HepG2 (cell line): Measurements from ENCODE around the gene IKBKE. TPM values are rescaled to one million over a fixed set of nuclear protein-coding genes. Genes with fewer than 3 reads are reported as not detected.
A peak's percentile ranks its signal among the peaks of the same experiment; 100 is the strongest.

Source experiments
- ATAC-seq: fragments of 200-7000 bp; cut with Tn5 transposase; 3 replicates; pipeline ENCODE4 v1.9.1; 2020; ENCODE audit warnings: mild to moderate bottlenecking, moderate library complexity
- BruUV-seq: library from RNA; stranded (reverse); fragments of 400-500 nt; replicated peaks from 2 replicates; lab custom pipeline; 2021; lab: Mats Ljungman, UMichigan
- CTCF ChIA-PET: fragments of 300-600 bp; formaldehyde crosslinking; extraction: SDS; loops from one replicate; lab custom pipeline; 2021; ENCODE audit warnings: low total read pairs, inconsistent platforms, low intra/inter-chr PET ratio; lab: Yijun Ruan, JAX
- POLR2A ChIA-PET: fragments of 350-600 bp; sonication (Branson Sonifier 250); formaldehyde crosslinking; loops from one replicate; lab custom pipeline; 2020; ENCODE audit warnings: antibody characterized with exemption, inconsistent platforms; lab: Yijun Ruan, JAX
- DNase-seq: peaks from one replicate; pipeline ENCODE4 v3.0.0-alpha.2; 2015; ENCODE audit warnings: low spot score
- FAIRE-seq: peaks from 3 replicates; lab custom pipeline; 2011; peaks lifted over from hg19 to GRCh38; lab: Jason Lieb, UNC
- H2AFZ ChIP-seq: one replicate; pipeline ENCODE4 v1.6.1; 2011; ENCODE audit warnings: low read length, inconsistent platforms
- H3K27ac ChIP-seq: fragments of 300-600 bp; 3 replicates; pipeline ENCODE4 v1.8.0; 2011; ENCODE audit warnings: mixed run types, mild to moderate bottlenecking, mixed read lengths, low read length, inconsistent platforms; ENCODE audit not compliant: insufficient read depth; ENCODE audit errors: extremely low read length
- H3K27me3 ChIP-seq, 2 experiments: fragments of 200-600 bp in 1 of 2; 2 replicates in 1 of 2; 3 replicates in 1 of 2; pipeline versions ENCODE4 v1.6.0 to v1.8.0; 2011; ENCODE audit warnings: low read length in 2 of 2, mild to moderate bottlenecking in 2 of 2, moderate library complexity in 2 of 2, inconsistent platforms in 1 of 2; ENCODE audit not compliant: insufficient read depth in 2 of 2, control insufficient read depth in 1 of 2
- H3K36me3 ChIP-seq, 2 experiments: fragments of 200-600 bp in 1 of 2; replicated peaks in 1 of 2; 2 replicates in 1 of 2; 3 replicates in 1 of 2; pipeline versions ENCODE4 v1.5.1 to v1.8.0; 2011; ENCODE audit warnings: low read length in 2 of 2, inconsistent platforms in 1 of 2; ENCODE audit not compliant: insufficient read depth in 2 of 2, control insufficient read depth in 1 of 2
- H3K4me1 ChIP-seq: 2 replicates; pipeline ENCODE4 v1.5.1; 2012; ENCODE audit warnings: low read length, inconsistent platforms; ENCODE audit not compliant: insufficient read depth
- H3K4me2 ChIP-seq: 2 replicates; pipeline ENCODE4 v1.6.0; 2011; ENCODE audit warnings: low read depth, low read length, inconsistent platforms
- H3K4me3 ChIP-seq, 3 experiments: fragments of 200-600 bp in 1 of 3; sonication (generic), shearing (Covaris generic) in 1 of 3; replicated peaks in 1 of 3; 2 replicates each; pipeline ENCODE4 v1.5.1; 2011 to 2016; ENCODE audit warnings: low read length in 3 of 3, inconsistent platforms in 2 of 3, low read depth in 2 of 3, mild to moderate bottlenecking in 2 of 3, control low read depth in 1 of 3, mixed read lengths in 1 of 3; ENCODE audit not compliant: insufficient read depth in 1 of 3
- H3K79me2 ChIP-seq: one replicate; pipeline ENCODE4 v1.6.1; 2011; ENCODE audit warnings: low read length, inconsistent platforms; ENCODE audit not compliant: insufficient read depth
- H3K9ac ChIP-seq: 2 replicates; pipeline ENCODE4 v1.6.0; 2011; ENCODE audit warnings: mild to moderate bottlenecking, low read depth, low read length, inconsistent platforms; ENCODE audit not compliant: insufficient read depth
- H3K9me3 ChIP-seq: 2 replicates; pipeline ENCODE4 v1.5.1; 2012; ENCODE audit warnings: mild to moderate bottlenecking, low read length
- H4K20me1 ChIP-seq: 2 replicates; pipeline ENCODE4 v1.6.0; 2011; ENCODE audit warnings: inconsistent platforms, mild to moderate bottlenecking, low read length, moderate library complexity; ENCODE audit not compliant: insufficient read depth
- ARID3A ChIP-seq: IDR thresholded peaks from 2 replicates; pipeline ENCODE4 v1.6.1; 2012; ENCODE audit warnings: low read depth, low read length, improper control_type of control experiment
- GATAD2A ChIP-seq: IDR thresholded peaks from 2 replicates; pipeline ENCODE4 v1.6.1; 2016
- HNRNPK ChIP-seq: fragments of 200-400 bp; formaldehyde crosslinking; IDR thresholded peaks from 2 replicates; pipeline ENCODE4 v1.6.1; 2018; ENCODE audit warnings: low read length, low read depth, moderate library complexity, mild to moderate bottlenecking; ENCODE audit not compliant: poor library complexity, severe bottlenecking
- SCMH1 ChIP-seq: sonication (generic); formaldehyde crosslinking; IDR thresholded peaks from 2 replicates; pipeline ENCODE4 v1.9.0; 2021; ENCODE audit warnings: missing genetic modification reagents, mild to moderate bottlenecking, borderline replicate concordance
- U2AF2 ChIP-seq: fragments of 200-400 bp; formaldehyde crosslinking; IDR thresholded peaks from 2 replicates; pipeline ENCODE4 v1.6.1; 2017; ENCODE audit warnings: low read depth, mild to moderate bottlenecking, low read length
- ZNF441 ChIP-seq: sonication (generic); formaldehyde crosslinking; IDR thresholded peaks from 2 replicates; pipeline ENCODE4 v1.7.0; 2021; ENCODE audit warnings: missing genetic modification reagents, borderline replicate concordance
- ZNF549 ChIP-seq: sonication (generic); formaldehyde crosslinking; IDR thresholded peaks from 2 replicates; pipeline ENCODE4 v1.5.0; 2020; ENCODE audit warnings: missing genetic modification reagents
- WGBS: methylation state at CpG from one replicate; pipeline ENCODE4 v1.1.6; 2017; ENCODE audit warnings: low lambda C conversion rate; 5-methylcytosine and 5-hydroxymethylcytosine counted together
- in situ Hi-C: cut with HindIII; loops from 2 replicates; pipeline ENCODE4 v1.10.0; 2017; ENCODE audit warnings: low pct_unique_long_range_greater_than_20kb; ENCODE audit not compliant: extremely low pct_ligation_motif_present
- intact Hi-C: fragments of 100-400 bp; cut with micrococcal nuclease; formaldehyde crosslinking; loops from one replicate; pipeline ENCODE4 v1.10.0; 2022; ENCODE audit not compliant: unreplicated experiment
- polyA plus RNA-seq, 8 experiments: library from polyadenylated mRNA; depleted of rRNA in 3 of 8; stranded (reverse) in 7 of 8; unstranded in 1 of 8; fragments of >200 nt; fragmentation: Illumina TruSeq in 4 of 8; extraction: Trizol in 4 of 8; gene quantifications; 2 replicates each; pipeline versions ENCODE4 v1.2.1 to v1.2.3, GENCODE V29; 2011 to 2016; ENCODE audit warnings: low read depth in 4 of 8, missing spikeins in 1 of 8, mixed read lengths in 1 of 8; ENCODE audit not compliant: insufficient read depth in 1 of 8
- total RNA-seq, 5 experiments: library from RNA; depleted of rRNA; stranded (reverse); fragments of >200 nt; fragmentation: Illumina TruSeq; extraction: Trizol; gene quantifications; 2 replicates each; pipeline ENCODE4 v1.2.3, GENCODE V29; 2016; ENCODE audit warnings: low read depth in 1 of 5

IKBKE gene
- total and polyA plus RNA-seq, 2 of the 13 experiments (the other 11 are each of a cell fraction or from before 2014, with no cell fraction given) = 4.5 to 5.8 TPM

GRCh38 chr1:206466840-206467649 is 3.2 kb upstream of the IKBKE start (continued):
- no peak for TF ChIP-seq ZNF549 (CRISPR knock-in tag)
- no peak for TF ChIP-seq GATAD2A
- TF ChIP-seq ZNF441 (CRISPR knock-in tag) = no peak
- TF ChIP-seq, all 625 proteins: peak for 0

GRCh38 chr1:206467915-206468314 is 2.4 kb upstream of the IKBKE start:
- Histone ChIP-seq H3K4me2 (peak overlapping the region; percentile 20; the same call in 1 of the 2 replicates), H3K9me3 (no peaks in the 10 kb centered on the region), H3K36me3 (no peaks in the 10 kb centered on the region; a peak in 1 of 5 replicates), H3K4me1 (peaks cover 49% of the 10 kb centered on the region), H3K4me3 (no peak overlapping the region), H3K9ac (no peak overlapping the region), H2AFZ (no peak overlapping the region), H3K27ac (no peak overlapping the region), H4K20me1 (no peaks in the 10 kb centered on the region), H3K79me2 (no peaks in the 10 kb centered on the region), H3K27me3 (no peaks in the 10 kb centered on the region)
- TF ChIP-seq HNRNPK (no peak), SCMH1 (CRISPR knock-in tag) (no peak), ARID3A (no peak), U2AF2 (no peak), ZNF441 (CRISPR knock-in tag) (no peak)
- ATAC-seq (no peak), FAIRE-seq (no peak), DNase-seq (no peak)
- intact Hi-C loops = no loop called here
- ChIA-PET POLR2A (no interaction called here), CTCF (no interaction called here)
- WGBS = 42% methylated on average over 9 of the region's 9 CpGs
- BruUV-seq = no TSS peak
- in situ Hi-C loops = no loop called here
